K562 (cell line): ENCODE results near the gene ZBTB33. TPM values are rescaled to one million over a fixed set of nuclear protein-coding genes. Genes with fewer than 3 reads are reported as not detected.

Experiments
- ATAC-seq: fragments of 200-7000 bp; cut with Tn5 transposase; 3 replicates; pipeline ENCODE4 v1.9.1; 2020; ENCODE audit warnings: moderate library complexity
- BruUV-seq: library from RNA; stranded (reverse); fragments of 400-500 nt; replicated peaks from 2 replicates; lab custom pipeline; 2021; lab: Mats Ljungman, UMichigan
- CTCF ChIA-PET: fragments of 300-600 bp; formaldehyde crosslinking; extraction: SDS; loops from one replicate; lab custom pipeline; 2021; ENCODE audit warnings: low intra/inter-chr PET ratio; lab: Yijun Ruan, JAX
- POLR2A ChIA-PET: fragments of 300-600, 350-650 bp; sonication (Branson Sonifier 250); formaldehyde crosslinking; extraction: SDS; loops from one replicate; lab custom pipeline; 2021; ENCODE audit warnings: antibody characterized with exemption, inconsistent platforms; lab: Yijun Ruan, JAX
- DNase-seq, 4 experiments: peaks; one replicate each; pipeline versions ENCODE4 v3.0.0 to v3.0.0-alpha.2; 2011 to 2018; ENCODE audit warnings: low spot score in 3 of 4, mixed read lengths in 3 of 4; ENCODE audit errors: extremely low read depth in 1 of 4
- FAIRE-seq: peaks from 2 replicates; lab custom pipeline; 2011; peaks lifted over from hg19 to GRCh38; lab: Jason Lieb, UNC
- H2AFZ ChIP-seq: 2 replicates; pipeline ENCODE4 v1.6.0; 2011; ENCODE audit warnings: low read depth, low read length, control low read depth, inconsistent platforms
- H3K27ac ChIP-seq: fragments of 200-600 bp; 3 replicates; pipeline ENCODE4 v1.8.0; 2011; ENCODE audit warnings: low read depth, mild to moderate bottlenecking, control low read depth, inconsistent platforms, low read length, moderate library complexity, mixed read lengths; ENCODE audit errors: extremely low read depth
- H3K27me3 ChIP-seq, 2 experiments: fragments of 300-600 bp in 1 of 2; 2 replicates in 1 of 2; 3 replicates in 1 of 2; pipeline versions ENCODE4 v1.6.0 to v1.8.0; 2011; ENCODE audit warnings: inconsistent platforms in 2 of 2, low read length in 2 of 2, mild to moderate bottlenecking in 1 of 2, mixed read lengths in 1 of 2, moderate library complexity in 1 of 2; ENCODE audit not compliant: control insufficient read depth in 2 of 2, insufficient read depth in 2 of 2
- H3K36me3 ChIP-seq: fragments of 300-600 bp; 3 replicates; pipeline ENCODE4 v1.8.0; 2011; ENCODE audit warnings: mild to moderate bottlenecking, low read length, inconsistent platforms; ENCODE audit not compliant: control insufficient read depth, insufficient read depth
- H3K4me1 ChIP-seq, 2 experiments: fragments of 200-600 bp in 1 of 2; replicated peaks in 1 of 2; 2 replicates in 1 of 2; 3 replicates in 1 of 2; pipeline versions ENCODE4 v1.5.1 to v1.8.0; 2011; ENCODE audit warnings: inconsistent platforms in 2 of 2, low read length in 2 of 2, mild to moderate bottlenecking in 1 of 2, mixed read lengths in 1 of 2, moderate library complexity in 1 of 2; ENCODE audit not compliant: control insufficient read depth in 2 of 2, insufficient read depth in 2 of 2
- H3K4me2 ChIP-seq: 2 replicates; pipeline ENCODE4 v1.6.1; 2011; ENCODE audit warnings: low read length, control low read depth, inconsistent platforms, mixed read lengths; ENCODE audit not compliant: insufficient read depth
- H3K4me3 ChIP-seq: fragments of 200-600 bp; sonication (generic), shearing (Covaris generic); 2 replicates; pipeline ENCODE4 v1.5.1; 2016; ENCODE audit warnings: control low read depth, inconsistent platforms
- H3K79me2 ChIP-seq: fragments of 200-600 bp; 3 replicates; pipeline ENCODE4 v1.8.0; 2011; ENCODE audit warnings: low read length, inconsistent platforms; ENCODE audit not compliant: control insufficient read depth, insufficient read depth
- H3K9ac ChIP-seq, 2 experiments: 2 replicates each; pipeline versions ENCODE4 v1.6.0 to v1.6.1; 2011; ENCODE audit warnings: low read depth in 2 of 2, low read length in 2 of 2, control low read depth in 1 of 2, inconsistent platforms in 1 of 2, mild to moderate bottlenecking in 1 of 2, mixed read lengths in 1 of 2; ENCODE audit not compliant: insufficient read depth in 1 of 2
- H3K9me1 ChIP-seq: one replicate; pipeline ENCODE4 v1.6.0; 2011; ENCODE audit warnings: inconsistent platforms, mild to moderate bottlenecking, low read length, moderate library complexity; ENCODE audit not compliant: control insufficient read depth, insufficient read depth
- H3K9me3 ChIP-seq: replicated peaks from 2 replicates; pipeline ENCODE4 v1.5.1; 2011; ENCODE audit warnings: low read depth, low read length, inconsistent platforms; ENCODE audit not compliant: control insufficient read depth, insufficient read depth
- H4K20me1 ChIP-seq: replicated peaks from 2 replicates; pipeline ENCODE4 v1.6.1; 2011; ENCODE audit warnings: low read length, inconsistent platforms, mixed read lengths; ENCODE audit not compliant: control insufficient read depth, insufficient read depth
- ATF1 ChIP-seq, 2 experiments: fragments of 450-650 bp in 1 of 2; IDR thresholded peaks; 2 replicates each; pipeline ENCODE4 v1.6.1; 2016; ENCODE audit warnings: missing compliant biosample characterization in 1 of 2, missing genetic modification characterization in 1 of 2
- CBFA2T3 ChIP-seq: fragments of 450-650 bp; IDR thresholded peaks from 2 replicates; pipeline ENCODE4 v1.6.1; 2017
- DPF2 ChIP-seq: fragments of 450-650 bp; IDR thresholded peaks from 2 replicates; pipeline ENCODE4 v1.6.1; 2016
- KAT8 ChIP-seq: fragments of 450-650 bp; IDR thresholded peaks from 2 replicates; pipeline ENCODE4 v1.6.1; 2016; ENCODE audit warnings: low read depth, mild to moderate bottlenecking
- MCM5 ChIP-seq: fragments of 450-650 bp; IDR thresholded peaks from 2 replicates; pipeline ENCODE4 v1.6.1; 2016; ENCODE audit warnings: low read depth
- NCOA4 ChIP-seq: fragments of 450-650 bp; IDR thresholded peaks from 2 replicates; pipeline ENCODE4 v1.6.1; 2018; ENCODE audit warnings: mild to moderate bottlenecking; ENCODE audit not compliant: partially characterized antibody
- RBM17 ChIP-seq: fragments of 200-400 bp; formaldehyde crosslinking; IDR thresholded peaks from 2 replicates; pipeline ENCODE4 v1.6.1; 2017; ENCODE audit warnings: low read depth, mild to moderate bottlenecking, low read length, borderline replicate concordance
- RCOR1 ChIP-seq, 2 experiments: IDR thresholded peaks; 2 replicates each; pipeline ENCODE4 v1.6.1; 2012; ENCODE audit warnings: low read depth in 2 of 2, low read length in 2 of 2, borderline replicate concordance in 1 of 2, improper control_type of control experiment in 1 of 2
- SRSF7 ChIP-seq: fragments of 200-400 bp; formaldehyde crosslinking; optimal IDR thresholded peaks from 2 replicates; pipeline ENCODE3; 2017; ENCODE audit warnings: mild to moderate bottlenecking, low read depth, low read length
- STAT5B ChIP-seq: fragments of 250-450 bp; sonication (Bioruptor Pico); IDR thresholded peaks from 2 replicates; pipeline ENCODE4 v1.8.0; 2021; ENCODE audit warnings: mild to moderate bottlenecking, inconsistent platforms
- TBL1XR1 ChIP-seq, 2 experiments: IDR thresholded peaks; 2 replicates each; pipeline ENCODE4 v1.6.1; 2012; ENCODE audit warnings: improper control_type of control experiment in 2 of 2, low read length in 2 of 2, mild to moderate bottlenecking in 1 of 2
- TBP ChIP-seq: optimal IDR thresholded peaks from 2 replicates; pipeline ENCODE3; 2011; ENCODE audit warnings: low read depth, low read length, improper control_type of control experiment
- WHSC1 ChIP-seq: IDR thresholded peaks from one replicate; pipeline ENCODE4 v1.6.1; 2012; ENCODE audit warnings: low read length, control low read depth, inconsistent platforms
- ZKSCAN1 ChIP-seq: fragments of 150-350 bp; IDR thresholded peaks from 2 replicates; pipeline ENCODE4 v1.6.1; 2016; ENCODE audit warnings: low read depth, low read length
- ZNF12 ChIP-seq: sonication (generic); formaldehyde crosslinking; IDR thresholded peaks from 2 replicates; pipeline ENCODE4 v1.4.0; 2020; ENCODE audit warnings: mild to moderate bottlenecking, missing genetic modification reagents
- ZNF347 ChIP-seq: fragments of 450-650 bp; formaldehyde crosslinking; IDR thresholded peaks from 2 replicates; pipeline ENCODE4 v1.4.0; 2020; ENCODE audit warnings: low read depth, mild to moderate bottlenecking, moderate library complexity
- ZNF766 ChIP-seq: fragments of 200-800 bp; sonication (Bioruptor generic); conservative IDR thresholded peaks from 2 replicates; pipeline ENCODE4 v1.6.1; 2016; ENCODE audit warnings: missing genetic modification characterization, missing compliant biosample characterization
- ZSCAN32 ChIP-seq: fragments of 450-650 bp; formaldehyde crosslinking; IDR thresholded peaks from 2 replicates; pipeline ENCODE4 v1.4.0; 2020; ENCODE audit warnings: mild to moderate bottlenecking, moderate library complexity
- WGBS: fragments of 100-300 bp; shearing (Covaris generic); methylation state at CpG from one replicate; pipeline ENCODE4 v1.1.6; 2016; ENCODE audit warnings: low coverage, mixed read lengths; ENCODE audit not compliant: insufficient coverage; ENCODE audit errors: missing lambda C conversion rate; 5-methylcytosine and 5-hydroxymethylcytosine counted together
- in situ Hi-C: fragments of 300-500 bp; cut with MboI; formaldehyde crosslinking; loops from 4 replicates; pipeline ENCODE4 v1.15.0; 2018; ENCODE audit warnings: inconsistent platforms, mixed read lengths
- intact Hi-C: fragments of 100-400 bp; cut with micrococcal nuclease; formaldehyde crosslinking; loops from 2 replicates; pipeline ENCODE4 v1.14.2; 2022
- polyA plus RNA-seq, 8 experiments: library from polyadenylated mRNA; depleted of rRNA in 4 of 8; stranded (reverse) in 5 of 8; unstranded in 3 of 8; fragments of >200 nt; fragmentation: Nextera tagmentation in 2 of 8; fragmentation: Illumina TruSeq in 1 of 8; extraction: Ambion mirVana in 2 of 8; extraction: Trizol in 1 of 8; gene quantifications; 2 replicates each; pipeline versions ENCODE4 v1.2.1 to v1.2.3, GENCODE V29; 2011 to 2014; ENCODE audit warnings: inconsistent platforms in 1 of 8, missing spikeins in 1 of 8
- total RNA-seq, 7 experiments: library from RNA; depleted of rRNA in 6 of 7; stranded (reverse); fragments of >200 nt in 6 of 7; fragmentation: Illumina TruSeq in 2 of 7; extraction: Trizol in 2 of 7; gene quantifications; 2 replicates each; pipeline versions ENCODE4 v1.2.1 to v1.2.3, GENCODE V29; 2011 to 2021; ENCODE audit warnings: low replicate concordance in 1 of 7
- TF ChIP-seq, protein P1 (sequence below): sonication (generic); formaldehyde crosslinking; IDR thresholded peaks from 2 replicates; pipeline ENCODE4 v1.8.1; 2023; ENCODE audit warnings: mild to moderate bottlenecking, missing genetic modification reagents, moderate library complexity
- TF ChIP-seq, protein P2 (sequence below): fragments of 250-450 bp; sonication (Bioruptor Pico); IDR thresholded peaks from 2 replicates; pipeline ENCODE4 v1.5.0; 2021
- TF ChIP-seq, protein P3 (sequence below): fragments of 250-450 bp; sonication (Bioruptor Pico); IDR thresholded peaks from 2 replicates; pipeline ENCODE4 v1.4.0; 2020; ENCODE audit warnings: mild to moderate bottlenecking

The ZBTB33 gene
- total and polyA plus RNA-seq, 9 of the 15 experiments (the other 6 are each of a cell fraction or from before 2014, with no cell fraction given) = 5.6 to 29.8 (median 15.6) TPM

DNA sequence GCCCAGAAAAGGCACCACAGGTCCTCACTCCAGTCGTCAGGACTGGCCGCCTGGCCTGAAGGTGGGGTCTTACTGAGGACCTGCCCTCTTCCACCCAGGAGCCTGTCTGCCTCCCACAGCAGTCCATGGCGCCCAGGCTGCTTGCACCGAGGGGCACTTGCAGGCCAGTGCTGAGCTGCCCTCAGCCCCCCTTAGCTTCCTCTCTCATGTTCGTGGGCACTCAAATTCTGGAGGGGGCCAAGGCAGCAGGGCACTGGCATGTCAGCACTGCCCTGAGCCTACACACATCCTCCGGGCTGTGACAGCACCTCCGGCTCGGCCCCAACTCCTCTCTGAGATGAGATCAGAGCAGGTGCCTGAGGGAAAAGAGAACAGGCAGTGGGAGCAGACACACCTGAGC lies 27.2 kb upstream of the ZBTB33 start (continued):
- no peak for TF ChIP-seq ZNF12 (CRISPR knock-in tag)
- TF ChIP-seq, protein P1, sequence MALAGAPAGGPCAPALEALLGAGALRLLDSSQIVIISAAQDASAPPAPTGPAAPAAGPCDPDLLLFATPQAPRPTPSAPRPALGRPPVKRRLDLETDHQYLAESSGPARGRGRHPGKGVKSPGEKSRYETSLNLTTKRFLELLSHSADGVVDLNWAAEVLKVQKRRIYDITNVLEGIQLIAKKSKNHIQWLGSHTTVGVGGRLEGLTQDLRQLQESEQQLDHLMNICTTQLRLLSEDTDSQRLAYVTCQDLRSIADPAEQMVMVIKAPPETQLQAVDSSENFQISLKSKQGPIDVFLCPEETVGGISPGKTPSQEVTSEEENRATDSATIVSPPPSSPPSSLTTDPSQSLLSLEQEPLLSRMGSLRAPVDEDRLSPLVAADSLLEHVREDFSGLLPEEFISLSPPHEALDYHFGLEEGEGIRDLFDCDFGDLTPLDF (CRISPR knock-in tag) = no peak
- TF ChIP-seq MCM5 = no peak

DNA sequence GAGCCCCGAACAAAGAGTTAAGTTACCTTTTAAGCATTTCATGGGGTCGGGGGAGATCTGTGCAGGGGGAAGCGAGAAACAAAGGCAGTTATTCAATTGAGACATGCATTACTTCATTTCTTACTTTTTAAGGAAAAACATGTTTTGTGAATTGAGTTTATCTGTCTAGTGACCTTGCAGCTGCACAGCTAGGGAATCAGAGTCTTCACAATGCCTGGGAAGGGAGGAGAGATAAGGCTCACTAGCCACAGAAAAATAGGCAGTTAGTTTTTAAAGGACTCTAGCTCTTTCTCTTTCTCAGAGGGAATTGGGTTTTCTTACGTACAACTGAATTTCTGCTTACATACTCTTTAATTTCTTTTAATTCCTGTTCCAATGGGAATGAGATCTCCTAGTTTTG lies 26.2 kb upstream of the ZBTB33 start:
- BruUV-seq = no TSS peak
- ATAC-seq (peak; percentile 22; the same call in 1 of the 3 replicates), FAIRE-seq (no peak), DNase-seq (peak in 1 of 4 experiments; percentile 34)
- in situ Hi-C loops (no loop called here), intact Hi-C loops (no loop called here)
- Histone ChIP-seq H3K9me1 (no peaks in the 10 kb centered on the region), H2AFZ (no peak overlapping the region), H3K4me1 (peaks cover 10% of the 10 kb centered on the region in 2 experiments; a peak in 4 of 5 replicates), H3K27ac (no peak overlapping the region), H3K4me3 (no peak overlapping the region), H4K20me1 (no peaks in the 10 kb centered on the region), H3K4me2 (0 out of 2 replicates have a peak overlapping the region, but pooled peaks have one; percentile 0), H3K27me3 (no peaks in the 10 kb centered on the region), H3K79me2 (no peaks in the 10 kb centered on the region), H3K36me3 (no peaks in the 10 kb centered on the region), H3K9me3 (no peaks in the 10 kb centered on the region), H3K9ac (no peak overlapping the region)
- WGBS = 31% methylated on average over 4 of the region's 4 CpGs
- ChIA-PET POLR2A (interaction anchor here (1.0 kb wide), 1 partner anchor 11 kb away, joined by 3 read pairs; no protein-coding TSS in a partner anchor), CTCF (no interaction called here)
- TF ChIP-seq STAT5B (CRISPR knock-in tag) = no peak
- no peak for TF ChIP-seq TBP
- TF ChIP-seq CBFA2T3 = peak; percentile 75
- TF ChIP-seq RBM17 = no peak
- no peak for TF ChIP-seq ZKSCAN1
- TF ChIP-seq ATF1 (CRISPR knock-in tag; IDR thresholded peaks at IDR 0.05) = no peak
- no peak for TF ChIP-seq ATF1 (tag; IDR thresholded peaks at IDR 0.05)
- TF ChIP-seq, protein P2, sequence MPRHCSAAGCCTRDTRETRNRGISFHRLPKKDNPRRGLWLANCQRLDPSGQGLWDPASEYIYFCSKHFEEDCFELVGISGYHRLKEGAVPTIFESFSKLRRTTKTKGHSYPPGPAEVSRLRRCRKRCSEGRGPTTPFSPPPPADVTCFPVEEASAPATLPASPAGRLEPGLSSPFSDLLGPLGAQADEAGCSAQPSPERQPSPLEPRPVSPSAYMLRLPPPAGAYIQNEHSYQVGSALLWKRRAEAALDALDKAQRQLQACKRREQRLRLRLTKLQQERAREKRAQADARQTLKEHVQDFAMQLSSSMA (CRISPR knock-in tag) = no peak
- no peak for TF ChIP-seq ZNF347
- TF ChIP-seq, protein P3, sequence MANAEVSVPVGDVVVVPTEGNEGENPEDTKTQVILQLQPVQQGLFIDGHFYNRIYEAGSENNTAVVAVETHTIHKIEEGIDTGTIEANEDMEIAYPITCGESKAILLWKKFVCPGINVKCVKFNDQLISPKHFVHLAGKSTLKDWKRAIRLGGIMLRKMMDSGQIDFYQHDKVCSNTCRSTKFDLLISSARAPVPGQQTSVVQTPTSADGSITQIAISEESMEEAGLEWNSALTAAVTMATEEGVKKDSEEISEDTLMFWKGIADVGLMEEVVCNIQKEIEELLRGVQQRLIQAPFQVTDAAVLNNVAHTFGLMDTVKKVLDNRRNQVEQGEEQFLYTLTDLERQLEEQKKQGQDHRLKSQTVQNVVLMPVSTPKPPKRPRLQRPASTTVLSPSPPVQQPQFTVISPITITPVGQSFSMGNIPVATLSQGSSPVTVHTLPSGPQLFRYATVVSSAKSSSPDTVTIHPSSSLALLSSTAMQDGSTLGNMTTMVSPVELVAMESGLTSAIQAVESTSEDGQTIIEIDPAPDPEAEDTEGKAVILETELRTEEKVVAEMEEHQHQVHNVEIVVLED (CRISPR knock-in tag) = no peak
- TF ChIP-seq TBL1XR1 (IDR thresholded peaks at IDR 0.05; ENCODE audit: low read length in 2 of 2) = no peak
- TF ChIP-seq RCOR1 (IDR thresholded peaks at IDR 0.05; ENCODE audit: borderline replicate concordance in 1 of 2, low read depth in 2 of 2, low read length in 2 of 2) = peak in 1 of 2 experiments; percentile 38; a peak in 1 of 4 replicates
- TF ChIP-seq KAT8 = no peak
- TF ChIP-seq SRSF7 = no peak
- TF ChIP-seq ZNF766 (CRISPR knock-in tag) = no peak
- TF ChIP-seq WHSC1 = no peak
- peak; percentile 30; the same call in 1 of the 2 replicates for TF ChIP-seq DPF2
- TF ChIP-seq ZSCAN32 = no peak
- TF ChIP-seq NCOA4 = no peak
